K562 (cell line): Measurements from ENCODE around the gene ACBD4. TPM values are rescaled to one million over a fixed set of nuclear protein-coding genes. Genes with fewer than 3 reads are reported as not detected.
A peak's percentile ranks its signal among the peaks of the same experiment; 100 is the strongest.

ENCODE experiments used
- CEBPG ChIP-seq, 3 experiments: fragments of 200-800 bp in 1 of 3; sonication (Bioruptor generic) in 1 of 3; sonication (generic) in 1 of 3; formaldehyde crosslinking in 1 of 3; IDR thresholded peaks in 2 of 3; conservative IDR thresholded peaks in 1 of 3; 2 replicates each; pipeline versions ENCODE4 v1.6.1 to v1.8.0; 2016 to 2022; ENCODE audit warnings: missing compliant biosample characterization in 2 of 3, missing genetic modification characterization in 2 of 3, mild to moderate bottlenecking in 1 of 3, missing genetic modification reagents in 1 of 3
- DIDO1 ChIP-seq: fragments of 450-650 bp; IDR thresholded peaks from 2 replicates; pipeline ENCODE4 v1.6.1; 2016; ENCODE audit warnings: low read depth, missing biosample characterization, missing genetic modification characterization
- GTF2A2 ChIP-seq: IDR thresholded peaks from 2 replicates; pipeline ENCODE4 v1.6.1; 2016; ENCODE audit warnings: mild to moderate bottlenecking, missing genetic modification characterization, missing compliant biosample characterization
- HMG20B ChIP-seq: fragments of 250-450 bp; sonication (Bioruptor Pico); IDR thresholded peaks from 2 replicates; pipeline ENCODE4 v1.5.0; 2021; ENCODE audit warnings: mild to moderate bottlenecking
- MBD2 ChIP-seq: sonication (generic); IDR thresholded peaks from 2 replicates; pipeline ENCODE4 v1.6.1; 2016; ENCODE audit warnings: low read depth, borderline replicate concordance
- MEF2D ChIP-seq: conservative IDR thresholded peaks from 2 replicates; pipeline ENCODE4 v1.6.1; 2016; ENCODE audit warnings: low read depth, missing genetic modification characterization, missing compliant biosample characterization
- MTA3 ChIP-seq: fragments of 450-650 bp; formaldehyde crosslinking; IDR thresholded peaks from 2 replicates; pipeline ENCODE4 v1.6.1; 2017; ENCODE audit warnings: mild to moderate bottlenecking, borderline replicate concordance
- POLR2H ChIP-seq: IDR thresholded peaks from 2 replicates; pipeline ENCODE4 v1.6.1; 2016; ENCODE audit warnings: missing genetic modification characterization, low read depth, mild to moderate bottlenecking, control low read depth, missing compliant biosample characterization, moderate library complexity
- SMARCE1 ChIP-seq: fragments of 450-650 bp; IDR thresholded peaks from 2 replicates; pipeline ENCODE4 v1.7.1; 2016; ENCODE audit warnings: mild to moderate bottlenecking
- SNIP1 ChIP-seq: fragments of 450-650 bp; IDR thresholded peaks from 2 replicates; pipeline ENCODE4 v1.7.1; 2017; ENCODE audit warnings: low read depth, mild to moderate bottlenecking
- TAF7 ChIP-seq: fragments of 450-650 bp; IDR thresholded peaks from 2 replicates; pipeline ENCODE4 v1.6.1; 2016; ENCODE audit warnings: missing genetic modification characterization, missing compliant biosample characterization
- TCF3 ChIP-seq: sonication (generic); formaldehyde crosslinking; IDR thresholded peaks from 2 replicates; pipeline ENCODE4 v1.4.0; 2020; ENCODE audit warnings: mild to moderate bottlenecking, missing genetic modification reagents
- TOE1 ChIP-seq, 2 experiments: fragments of 450-650 bp in 1 of 2; sonication (generic) in 1 of 2; formaldehyde crosslinking in 1 of 2; IDR thresholded peaks; 2 replicates each; pipeline versions ENCODE4 v1.7.1 to v1.8.0; 2016 to 2022; ENCODE audit warnings: borderline replicate concordance in 2 of 2, mild to moderate bottlenecking in 2 of 2, antibody characterized with exemption in 1 of 2, inconsistent platforms in 1 of 2, low read depth in 1 of 2, missing genetic modification reagents in 1 of 2, moderate library complexity in 1 of 2
- YY1 ChIP-seq, 3 experiments: IDR thresholded peaks; 2 replicates each; pipeline ENCODE4 v1.6.1; 2011; ENCODE audit warnings: low read length in 2 of 3, mild to moderate bottlenecking in 2 of 3, moderate library complexity in 2 of 3, borderline replicate concordance in 1 of 3, control low read depth in 1 of 3, low read depth in 1 of 3; ENCODE audit not compliant: insufficient read depth in 3 of 3, insufficient replicate concordance in 2 of 3, control insufficient read depth in 1 of 3, insufficient read length in 1 of 3; ENCODE audit errors: extremely low read depth in 1 of 3
- ZKSCAN3 ChIP-seq: fragments of 250-450 bp; sonication (Bioruptor Pico); IDR thresholded peaks from 2 replicates; pipeline ENCODE4 v1.4.0; 2020
- ZNF431 ChIP-seq: sonication (generic); formaldehyde crosslinking; IDR thresholded peaks from 2 replicates; pipeline ENCODE4 v1.8.0; 2022; ENCODE audit warnings: mild to moderate bottlenecking, missing genetic modification reagents
- ZNF668 ChIP-seq: fragments of 250-450 bp; sonication (Bioruptor Pico); IDR thresholded peaks from 2 replicates; pipeline ENCODE4 v1.8.0; 2022; ENCODE audit warnings: mild to moderate bottlenecking, inconsistent platforms
- ZNF699 ChIP-seq: fragments of 250-450 bp; sonication (Bioruptor Pico); IDR thresholded peaks from 2 replicates; pipeline ENCODE4 v1.8.0; 2021; ENCODE audit warnings: mild to moderate bottlenecking, moderate library complexity; ENCODE audit not compliant: insufficient replicate concordance
- ZNF785 ChIP-seq: fragments of 250-450 bp; sonication (Bioruptor Pico); IDR thresholded peaks from 2 replicates; pipeline ENCODE4 v1.4.0; 2020; ENCODE audit warnings: mild to moderate bottlenecking
- polyA plus RNA-seq, 8 experiments: library from polyadenylated mRNA; depleted of rRNA in 4 of 8; stranded (reverse) in 5 of 8; unstranded in 3 of 8; fragments of >200 nt; fragmentation: Nextera tagmentation in 2 of 8; fragmentation: Illumina TruSeq in 1 of 8; extraction: Ambion mirVana in 2 of 8; extraction: Trizol in 1 of 8; gene quantifications; 2 replicates each; pipeline versions ENCODE4 v1.2.1 to v1.2.3, GENCODE V29; 2011 to 2014; ENCODE audit warnings: inconsistent platforms in 1 of 8, missing spikeins in 1 of 8
- total RNA-seq, 7 experiments: library from RNA; depleted of rRNA in 6 of 7; stranded (reverse); fragments of >200 nt in 6 of 7; fragmentation: Illumina TruSeq in 2 of 7; extraction: Trizol in 2 of 7; gene quantifications; 2 replicates each; pipeline versions ENCODE4 v1.2.1 to v1.2.3, GENCODE V29; 2011 to 2021; ENCODE audit warnings: low replicate concordance in 1 of 7
- TF ChIP-seq, protein P1 (sequence below): sonication (generic); formaldehyde crosslinking; IDR thresholded peaks from 2 replicates; pipeline ENCODE4 v1.8.1; 2023; ENCODE audit warnings: missing genetic modification reagents, mild to moderate bottlenecking, borderline replicate concordance
- TF ChIP-seq, protein P2 (sequence below): IDR thresholded peaks from 2 replicates; pipeline ENCODE4 v1.6.1; 2014; ENCODE audit warnings: antibody characterized with exemption

Gene ACBD4
- total and polyA plus RNA-seq, 9 of the 15 experiments (the other 6 are each of a cell fraction or from before 2014, with no cell fraction given): 0.14 to 6.9 (median 4.6) TPM

DNA sequence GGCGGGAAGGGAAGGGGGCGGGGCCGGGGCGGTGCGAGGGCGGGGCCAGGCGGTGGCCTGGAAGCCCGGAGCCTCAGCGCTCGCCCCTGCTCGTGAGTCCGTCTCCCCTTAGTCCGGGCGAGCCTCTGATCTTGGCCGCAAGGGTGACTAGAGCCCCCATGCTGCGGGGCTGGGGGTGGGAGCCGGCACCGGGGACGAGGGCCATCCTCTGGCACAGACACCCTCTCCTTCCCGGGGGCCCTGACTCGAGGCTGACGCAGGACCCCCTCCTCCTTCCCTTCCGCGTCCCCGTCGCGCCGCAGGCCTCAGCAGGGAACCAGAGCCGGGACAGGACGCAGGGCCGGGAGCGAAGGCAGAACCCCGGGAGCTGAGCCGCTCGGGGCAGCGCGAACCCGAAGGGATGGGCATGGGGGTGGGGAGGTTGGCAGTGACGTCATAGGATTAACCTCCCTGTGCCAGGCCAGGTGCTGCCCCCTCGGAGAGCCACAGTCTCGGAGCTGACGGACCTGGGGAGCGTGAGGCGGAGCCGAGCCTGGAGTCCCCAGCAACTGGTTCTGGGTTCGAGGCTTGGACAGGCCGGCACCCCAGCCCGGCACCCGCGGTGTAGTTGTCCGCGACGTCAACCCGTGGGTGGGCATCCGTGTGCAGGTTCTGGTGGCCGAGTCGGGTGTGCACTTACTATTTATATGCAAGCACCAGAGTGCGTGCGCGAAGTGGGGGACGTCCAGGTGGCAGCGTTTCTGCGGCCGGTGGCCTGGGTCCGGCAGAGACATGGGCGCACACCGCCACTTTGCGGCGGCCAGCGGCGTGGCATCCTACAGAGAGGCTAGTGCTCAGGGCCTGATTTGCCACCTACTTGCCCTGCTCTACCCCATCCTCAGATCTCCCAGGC, 2.7 kb upstream of the ACBD4 start (continued):
- TF ChIP-seq, protein P1, sequence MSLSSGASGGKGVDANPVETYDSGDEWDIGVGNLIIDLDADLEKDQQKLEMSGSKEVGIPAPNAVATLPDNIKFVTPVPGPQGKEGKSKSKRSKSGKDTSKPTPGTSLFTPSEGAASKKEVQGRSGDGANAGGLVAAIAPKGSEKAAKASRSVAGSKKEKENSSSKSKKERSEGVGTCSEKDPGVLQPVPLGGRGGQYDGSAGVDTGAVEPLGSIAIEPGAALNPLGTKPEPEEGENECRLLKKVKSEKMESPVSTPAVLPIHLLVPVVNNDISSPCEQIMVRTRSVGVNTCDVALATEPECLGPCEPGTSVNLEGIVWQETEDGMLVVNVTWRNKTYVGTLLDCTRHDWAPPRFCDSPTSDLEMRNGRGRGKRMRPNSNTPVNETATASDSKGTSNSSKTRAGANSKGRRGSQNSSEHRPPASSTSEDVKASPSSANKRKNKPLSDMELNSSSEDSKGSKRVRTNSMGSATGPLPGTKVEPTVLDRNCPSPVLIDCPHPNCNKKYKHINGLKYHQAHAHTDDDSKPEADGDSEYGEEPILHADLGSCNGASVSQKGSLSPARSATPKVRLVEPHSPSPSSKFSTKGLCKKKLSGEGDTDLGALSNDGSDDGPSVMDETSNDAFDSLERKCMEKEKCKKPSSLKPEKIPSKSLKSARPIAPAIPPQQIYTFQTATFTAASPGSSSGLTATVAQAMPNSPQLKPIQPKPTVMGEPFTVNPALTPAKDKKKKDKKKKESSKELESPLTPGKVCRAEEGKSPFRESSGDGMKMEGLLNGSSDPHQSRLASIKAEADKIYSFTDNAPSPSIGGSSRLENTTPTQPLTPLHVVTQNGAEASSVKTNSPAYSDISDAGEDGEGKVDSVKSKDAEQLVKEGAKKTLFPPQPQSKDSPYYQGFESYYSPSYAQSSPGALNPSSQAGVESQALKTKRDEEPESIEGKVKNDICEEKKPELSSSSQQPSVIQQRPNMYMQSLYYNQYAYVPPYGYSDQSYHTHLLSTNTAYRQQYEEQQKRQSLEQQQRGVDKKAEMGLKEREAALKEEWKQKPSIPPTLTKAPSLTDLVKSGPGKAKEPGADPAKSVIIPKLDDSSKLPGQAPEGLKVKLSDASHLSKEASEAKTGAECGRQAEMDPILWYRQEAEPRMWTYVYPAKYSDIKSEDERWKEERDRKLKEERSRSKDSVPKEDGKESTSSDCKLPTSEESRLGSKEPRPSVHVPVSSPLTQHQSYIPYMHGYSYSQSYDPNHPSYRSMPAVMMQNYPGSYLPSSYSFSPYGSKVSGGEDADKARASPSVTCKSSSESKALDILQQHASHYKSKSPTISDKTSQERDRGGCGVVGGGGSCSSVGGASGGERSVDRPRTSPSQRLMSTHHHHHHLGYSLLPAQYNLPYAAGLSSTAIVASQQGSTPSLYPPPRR (CRISPR knock-in tag): no peak
- no peak for TF ChIP-seq HMG20B (CRISPR knock-in tag)
- TF ChIP-seq YY1 (IDR thresholded peaks at IDR 0.05; ENCODE audit: borderline replicate concordance in 1 of 3, control insufficient read depth in 1 of 3, extremely low read depth in 1 of 3, insufficient read depth in 3 of 3, insufficient read length in 1 of 3, insufficient replicate concordance in 2 of 3, low read depth in 1 of 3, low read length in 2 of 3): peak in 1 of 3 experiments; percentile 36
- no peak for TF ChIP-seq GTF2A2 (tag)
- TF ChIP-seq ZKSCAN3 (CRISPR knock-in tag): no peak
- TF ChIP-seq DIDO1 (tag): no peak
- TF ChIP-seq ZNF699 (CRISPR knock-in tag): no peak
- TF ChIP-seq MTA3: 0 out of 2 replicates have a peak, but pooled peaks have one; percentile 33
- no peak for TF ChIP-seq SNIP1
- no peak for TF ChIP-seq MEF2D (tag)
- TF ChIP-seq, protein P2, sequence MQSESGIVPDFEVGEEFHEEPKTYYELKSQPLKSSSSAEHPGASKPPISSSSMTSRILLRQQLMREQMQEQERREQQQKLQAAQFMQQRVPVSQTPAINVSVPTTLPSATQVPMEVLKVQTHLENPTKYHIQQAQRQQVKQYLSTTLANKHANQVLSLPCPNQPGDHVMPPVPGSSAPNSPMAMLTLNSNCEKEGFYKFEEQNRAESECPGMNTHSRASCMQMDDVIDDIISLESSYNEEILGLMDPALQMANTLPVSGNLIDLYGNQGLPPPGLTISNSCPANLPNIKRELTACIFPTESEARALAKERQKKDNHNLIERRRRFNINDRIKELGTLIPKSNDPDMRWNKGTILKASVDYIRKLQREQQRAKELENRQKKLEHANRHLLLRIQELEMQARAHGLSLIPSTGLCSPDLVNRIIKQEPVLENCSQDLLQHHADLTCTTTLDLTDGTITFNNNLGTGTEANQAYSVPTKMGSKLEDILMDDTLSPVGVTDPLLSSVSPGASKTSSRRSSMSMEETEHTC: no peak
- TF ChIP-seq ZNF785 (CRISPR knock-in tag): no peak
- no peak for TF ChIP-seq ZNF431 (CRISPR knock-in tag)
- no peak for TF ChIP-seq TAF7 (tag)
- TF ChIP-seq ZNF668 (CRISPR knock-in tag): no peak
- no peak for TF ChIP-seq MBD2
- TF ChIP-seq POLR2H (tag): no peak
- 0 out of 2 replicates have a peak, but pooled peaks have one; percentile 14 for TF ChIP-seq TCF3 (CRISPR knock-in tag)
- no peak for TF ChIP-seq CEBPG (CRISPR knock-in tag; IDR thresholded peaks at IDR 0.05)
- TF ChIP-seq CEBPG (tag; conservative IDR thresholded peaks at IDR 0.05 in 1 of 2, IDR thresholded peaks at IDR 0.05 in 1 of 2): no peak
- no peak for TF ChIP-seq TOE1 (IDR thresholded peaks at IDR 0.05; ENCODE audit: borderline replicate concordance)
- TF ChIP-seq TOE1 (CRISPR knock-in tag; IDR thresholded peaks at IDR 0.05; ENCODE audit: borderline replicate concordance, low read depth): no peak
- no peak for TF ChIP-seq SMARCE1
